ENCODE data around the gene ERVMER34-1.

DNA sequence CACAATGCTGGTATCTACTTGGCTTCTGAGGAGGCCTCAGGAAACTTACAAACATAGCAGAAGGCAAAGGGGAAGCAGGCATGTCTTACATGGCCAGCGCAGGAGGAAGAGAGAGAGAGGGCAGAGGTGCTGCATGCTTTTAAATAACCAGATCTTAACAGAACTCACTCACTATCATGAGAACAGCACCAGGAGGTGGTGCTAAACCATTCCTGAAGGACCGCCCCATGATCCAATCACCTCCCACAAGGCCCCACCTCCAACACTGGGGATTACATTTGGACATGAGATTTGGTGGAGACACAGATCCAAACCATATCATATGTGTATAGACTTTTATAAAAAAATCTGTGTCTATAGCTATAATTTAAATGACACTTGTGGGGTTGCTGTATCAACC, 48.6 kb upstream of the ERVMER34-1 start:
- TF ChIP-seq SUZ12 (IDR thresholded peaks at IDR 0.05; ENCODE audit: extremely low read depth, insufficient read depth, insufficient read length) (no peak), ZNF274 (IDR thresholded peaks at IDR 0.05; ENCODE audit: low read depth, low read length) (no peak), YY1 (IDR thresholded peaks at IDR 0.05; ENCODE audit: insufficient read depth, insufficient read length) (no peak)

Data from NT2/D1 (cell line).